Measurements from ENCODE around the gene BTBD9. TPM values are rescaled to one million over a fixed set of nuclear protein-coding genes. Genes with fewer than 3 reads are reported as not detected.

The BTBD9 gene
- total and polyA plus RNA-seq, 9 of the 15 experiments (the other 6 are each of a cell fraction or from before 2014, with no cell fraction given) = 0.08 to 1.6 (median 0.58) TPM

- FAIRE-seq = no peak
These were observed 189.0 kb downstream of the BTBD9 start for GRCh38 chr6:38450717-38451116.

More at GRCh38 chr6:38450717-38451116, 189.0 kb downstream of the BTBD9 start:
- in situ Hi-C loops (cut with MboI) (no loop called here), intact Hi-C loops (cut with micrococcal nuclease) (no loop called here)
- POLR2A ChIA-PET = no interaction called here
- Histone ChIP-seq H3K27ac (ENCODE audit: extremely low read depth, low read depth, low read length) (no peak overlapping the region), H3K27me3 (ENCODE audit: control insufficient read depth in 2 of 2, insufficient read depth in 2 of 2, low read length in 2 of 2) (peaks cover 0 to 10% of the 10 kb centered on the region in 2 experiments; a peak in 3 of 5 replicates), H3K4me2 (ENCODE audit: insufficient read depth, low read length) (no peak overlapping the region), H2AFZ (ENCODE audit: low read depth, low read length) (no peak overlapping the region), H3K4me3 (no peak overlapping the region), H3K36me3 (ENCODE audit: control insufficient read depth, insufficient read depth, low read length) (no peaks in the 10 kb centered on the region), H3K9me3 (replicated peaks; ENCODE audit: control insufficient read depth, insufficient read depth, low read depth, low read length) (no peaks in the 10 kb centered on the region), H4K20me1 (replicated peaks; ENCODE audit: control insufficient read depth, insufficient read depth, low read length) (no peaks in the 10 kb centered on the region), H3K4me1 (replicated peaks in 1 of 2; ENCODE audit: control insufficient read depth in 2 of 2, insufficient read depth in 2 of 2, low read length in 2 of 2) (no peaks in the 10 kb centered on the region), H3K9me1 (ENCODE audit: control insufficient read depth, insufficient read depth, low read length) (no peaks in the 10 kb centered on the region), H3K9ac (ENCODE audit: insufficient read depth in 1 of 2, low read depth in 2 of 2, low read length in 2 of 2) (no peak overlapping the region), H3K79me2 (ENCODE audit: control insufficient read depth, insufficient read depth, low read length) (no peaks in the 10 kb centered on the region)
- CTCF ChIA-PET (ENCODE audit: low intra/inter-chr PET ratio) = no interaction called here
- 0% methylated on average over 2 of the region's 2 CpGs for WGBS (ENCODE audit: insufficient coverage, low coverage, missing lambda C conversion rate)
- DNase-seq (ENCODE audit: extremely low read depth in 1 of 4, low spot score in 3 of 4) (no peak), ATAC-seq (no peak)
- no TSS peak for BruUV-seq (replicated peaks)
- no peak for TF ChIP-seq ZNF586 (CRISPR knock-in tag; conservative IDR thresholded peaks at IDR 0.05)
- TF ChIP-seq BMI1 (IDR thresholded peaks at IDR 0.05; ENCODE audit: low read length) = no peak
- TF ChIP-seq LCOR (CRISPR knock-in tag; IDR thresholded peaks at IDR 0.05) = no peak
- no peak for TF ChIP-seq ARHGAP35 (IDR thresholded peaks at IDR 0.05; ENCODE audit: partially characterized antibody)
- no peak for TF ChIP-seq MCM2 (IDR thresholded peaks at IDR 0.05; ENCODE audit: low read depth)
- TF ChIP-seq GABPB1 (CRISPR knock-in tag; IDR thresholded peaks at IDR 0.05) = no peak
- no peak for TF ChIP-seq CBFB (CRISPR knock-in tag; IDR thresholded peaks at IDR 0.05)
- TF ChIP-seq NR4A1 (CRISPR knock-in tag; IDR thresholded peaks at IDR 0.05) = no peak
- no peak for TF ChIP-seq NR4A1 (tag; IDR thresholded peaks at IDR 0.05)
- no peak for TF ChIP-seq SIRT6 (IDR thresholded peaks at IDR 0.05; ENCODE audit: low read depth, low read length)
- TF ChIP-seq, protein P1, sequence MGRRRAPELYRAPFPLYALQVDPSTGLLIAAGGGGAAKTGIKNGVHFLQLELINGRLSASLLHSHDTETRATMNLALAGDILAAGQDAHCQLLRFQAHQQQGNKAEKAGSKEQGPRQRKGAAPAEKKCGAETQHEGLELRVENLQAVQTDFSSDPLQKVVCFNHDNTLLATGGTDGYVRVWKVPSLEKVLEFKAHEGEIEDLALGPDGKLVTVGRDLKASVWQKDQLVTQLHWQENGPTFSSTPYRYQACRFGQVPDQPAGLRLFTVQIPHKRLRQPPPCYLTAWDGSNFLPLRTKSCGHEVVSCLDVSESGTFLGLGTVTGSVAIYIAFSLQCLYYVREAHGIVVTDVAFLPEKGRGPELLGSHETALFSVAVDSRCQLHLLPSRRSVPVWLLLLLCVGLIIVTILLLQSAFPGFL (CRISPR knock-in tag; IDR thresholded peaks at IDR 0.05) = no peak
- no peak for TF ChIP-seq EGR1 (conservative IDR thresholded peaks at IDR 0.05)
- TF ChIP-seq TBL1XR1 (IDR thresholded peaks at IDR 0.05; ENCODE audit: low read length in 2 of 2) = no peak
- TF ChIP-seq SP1 (CRISPR knock-in tag; IDR thresholded peaks at IDR 0.05) = no peak
